Measurements from ENCODE around the gene SPTLC2.
"Not testable (repeated sequence)": the region's sequence is repeated elsewhere in the genome, so short reads cannot be mapped to it uniquely, and the experiment has no call there.

The SPTLC2 gene

GRCh38 chr14:77544571-77544970, 71.9 kb downstream of the SPTLC2 start:
- no peak for DNase-seq

GRCh38 chr14:77543637-77544334, 72.7 kb downstream of the SPTLC2 start:
- DNase-seq = no peak

- no peak for DNase-seq
These were observed 73.2 kb downstream of the SPTLC2 start for GRCh38 chr14:77543240-77543551.

- no peak for DNase-seq
These were observed 73.8 kb downstream of the SPTLC2 start for GRCh38 chr14:77542421-77543239.

GRCh38 chr14:77541905-77542304, 74.5 kb downstream of the SPTLC2 start:
- no peak for DNase-seq

- not testable (repeated sequence) for DNase-seq
These were observed 79.5 kb downstream of the SPTLC2 start for GRCh38 chr14:77536951-77537350.

GRCh38 chr14:77531071-77531470, 85.4 kb downstream of the SPTLC2 start:
- DNase-seq = no peak

GRCh38 chr14:77529963-77530362, 86.5 kb downstream of the SPTLC2 start:
- DNase-seq = no peak

- DNase-seq = no peak
These were observed 87.2 kb downstream of the SPTLC2 start for GRCh38 chr14:77529213-77529612.

- DNase-seq = not testable (repeated sequence)
These were observed 87.7 kb downstream of the SPTLC2 start for GRCh38 chr14:77528701-77529100.

- DNase-seq = no peak
These were observed 90.2 kb downstream of the SPTLC2 start for GRCh38 chr14:77526266-77526665.

- DNase-seq = no peak
These were observed 91.9 kb downstream of the SPTLC2 start for GRCh38 chr14:77524536-77524935.

- no peak for DNase-seq
These were observed 93.3 kb downstream of the SPTLC2 start for GRCh38 chr14:77523109-77523508.

- DNase-seq = no peak
These were observed 95.9 kb downstream of the SPTLC2 start for GRCh38 chr14:77520555-77520954.

- DNase-seq = no peak
These were observed 100.3 kb downstream of the SPTLC2 start for GRCh38 chr14:77516126-77516525.

- DNase-seq = no peak
These were observed 104.8 kb downstream of the SPTLC2 start for GRCh38 chr14:77511486-77512162.

GRCh38 chr14:77509366-77509765, 107.1 kb downstream of the SPTLC2 start:
- no peak for DNase-seq

- DNase-seq = no peak
These were observed 107.6 kb downstream of the SPTLC2 start for GRCh38 chr14:77508876-77509275.

- DNase-seq = no peak
These were observed 108.2 kb downstream of the SPTLC2 start for GRCh38 chr14:77508249-77508648.

GRCh38 chr14:77507762-77508161, 108.7 kb downstream of the SPTLC2 start:
- no peak for DNase-seq

GRCh38 chr14:77505031-77505430, 111.4 kb downstream of the SPTLC2 start:
- no peak for DNase-seq

GRCh38 chr14:77503138-77503537, 113.3 kb downstream of the SPTLC2 start:
- no peak for DNase-seq

GRCh38 chr14:77502109-77502782, 114.2 kb downstream of the SPTLC2 start:
- DNase-seq = no peak
